ENCODE measurements around the gene SLX4IP.

The SLX4IP gene

DNA sequence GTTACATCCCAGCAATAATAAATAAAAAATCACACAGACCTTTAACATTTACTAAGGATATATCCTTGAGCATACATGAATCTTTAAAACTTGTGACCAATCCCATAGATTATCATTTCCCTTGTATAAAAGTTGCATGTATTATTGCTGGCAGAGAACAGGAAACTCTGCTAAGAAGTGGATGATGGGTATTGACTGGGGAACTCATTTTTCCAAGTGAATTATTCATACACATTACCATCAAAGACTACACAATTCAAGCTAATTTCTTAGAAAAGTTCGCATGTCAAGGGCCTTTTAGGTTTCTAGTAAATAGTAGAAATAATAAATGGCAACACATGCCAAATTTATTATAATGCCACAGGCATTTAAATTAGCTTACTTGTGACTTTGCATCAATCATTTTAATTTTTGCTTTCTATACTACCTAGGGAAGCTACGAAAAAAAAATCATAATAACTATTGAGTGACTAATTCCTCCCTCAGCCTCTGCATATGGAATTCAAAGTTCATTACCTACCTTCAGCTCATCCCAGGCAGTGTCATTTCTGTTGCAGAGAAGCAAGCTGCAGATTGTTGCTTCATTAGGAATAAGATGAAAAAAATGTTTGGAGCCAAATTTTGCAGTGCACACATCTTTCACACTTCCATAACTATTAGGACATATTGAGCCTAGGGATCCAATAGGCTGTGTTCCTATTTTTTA is 26.8 kb upstream of the SLX4IP start:
- TF ChIP-seq FOXP2 (optimal IDR thresholded peaks at IDR 0.05; ENCODE audit: borderline replicate concordance, extremely low read depth, extremely low read length, insufficient read depth) (no peak), TAF1 (IDR thresholded peaks at IDR 0.05; ENCODE audit: borderline replicate concordance, insufficient read depth, low read length) (no peak), SIN3A (IDR thresholded peaks at IDR 0.05; ENCODE audit: borderline replicate concordance, insufficient read depth, low read length) (no peak), POLR2AphosphoS5 (IDR thresholded peaks at IDR 0.05; ENCODE audit: low read depth, low read length) (no peak)
- TF ChIP-seq, protein P1, sequence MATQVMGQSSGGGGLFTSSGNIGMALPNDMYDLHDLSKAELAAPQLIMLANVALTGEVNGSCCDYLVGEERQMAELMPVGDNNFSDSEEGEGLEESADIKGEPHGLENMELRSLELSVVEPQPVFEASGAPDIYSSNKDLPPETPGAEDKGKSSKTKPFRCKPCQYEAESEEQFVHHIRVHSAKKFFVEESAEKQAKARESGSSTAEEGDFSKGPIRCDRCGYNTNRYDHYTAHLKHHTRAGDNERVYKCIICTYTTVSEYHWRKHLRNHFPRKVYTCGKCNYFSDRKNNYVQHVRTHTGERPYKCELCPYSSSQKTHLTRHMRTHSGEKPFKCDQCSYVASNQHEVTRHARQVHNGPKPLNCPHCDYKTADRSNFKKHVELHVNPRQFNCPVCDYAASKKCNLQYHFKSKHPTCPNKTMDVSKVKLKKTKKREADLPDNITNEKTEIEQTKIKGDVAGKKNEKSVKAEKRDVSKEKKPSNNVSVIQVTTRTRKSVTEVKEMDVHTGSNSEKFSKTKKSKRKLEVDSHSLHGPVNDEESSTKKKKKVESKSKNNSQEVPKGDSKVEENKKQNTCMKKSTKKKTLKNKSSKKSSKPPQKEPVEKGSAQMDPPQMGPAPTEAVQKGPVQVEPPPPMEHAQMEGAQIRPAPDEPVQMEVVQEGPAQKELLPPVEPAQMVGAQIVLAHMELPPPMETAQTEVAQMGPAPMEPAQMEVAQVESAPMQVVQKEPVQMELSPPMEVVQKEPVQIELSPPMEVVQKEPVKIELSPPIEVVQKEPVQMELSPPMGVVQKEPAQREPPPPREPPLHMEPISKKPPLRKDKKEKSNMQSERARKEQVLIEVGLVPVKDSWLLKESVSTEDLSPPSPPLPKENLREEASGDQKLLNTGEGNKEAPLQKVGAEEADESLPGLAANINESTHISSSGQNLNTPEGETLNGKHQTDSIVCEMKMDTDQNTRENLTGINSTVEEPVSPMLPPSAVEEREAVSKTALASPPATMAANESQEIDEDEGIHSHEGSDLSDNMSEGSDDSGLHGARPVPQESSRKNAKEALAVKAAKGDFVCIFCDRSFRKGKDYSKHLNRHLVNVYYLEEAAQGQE (IDR thresholded peaks at IDR 0.05; ENCODE audit: insufficient read depth in 1 of 2, low read depth in 2 of 2, low read length in 2 of 2): no peak

- TF ChIP-seq FOXP2 (optimal IDR thresholded peaks at IDR 0.05; ENCODE audit: borderline replicate concordance, extremely low read depth, extremely low read length, insufficient read depth) (no peak), TAF1 (IDR thresholded peaks at IDR 0.05; ENCODE audit: borderline replicate concordance, insufficient read depth, low read length) (no peak)
Observed at GRCh38 chr20:10411673-10412072, 23.4 kb upstream of the SLX4IP start.

DNA sequence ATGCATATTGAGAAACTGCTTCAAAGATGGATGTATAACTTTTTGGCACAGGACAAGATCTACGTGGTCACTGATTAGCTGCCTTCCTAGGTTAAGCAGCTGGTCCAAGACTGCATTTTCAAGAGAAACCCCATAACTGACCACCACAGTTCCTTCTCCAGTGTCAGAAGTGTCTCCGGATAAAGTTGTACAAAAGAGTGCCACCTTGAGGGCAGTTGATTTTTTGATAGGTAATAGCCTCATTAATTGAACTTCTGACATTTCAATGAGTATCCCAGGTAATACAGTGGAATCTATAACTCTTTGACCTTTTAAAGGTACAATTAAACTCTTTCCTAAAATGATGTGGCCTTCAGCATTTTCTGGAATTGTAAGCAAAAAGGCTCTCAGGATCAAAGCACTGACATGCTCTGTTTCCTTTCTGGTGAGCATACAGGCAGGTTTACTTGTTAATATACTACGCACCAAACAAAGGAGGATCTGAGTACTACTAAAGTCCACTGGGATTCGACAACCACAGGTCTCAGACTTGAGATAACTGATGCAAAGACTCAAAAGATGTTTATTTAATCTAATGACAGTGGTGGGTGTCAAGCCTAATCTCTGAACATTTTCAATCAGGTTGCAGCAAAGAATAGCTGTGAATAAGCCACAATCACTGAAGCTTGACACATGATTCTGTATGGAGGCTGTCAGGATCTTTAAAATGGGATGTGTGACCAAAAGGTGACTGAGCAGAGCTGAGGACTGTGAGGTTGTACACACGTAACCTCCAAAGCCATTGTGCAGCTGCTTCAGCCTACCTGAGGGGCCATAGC is 22.3 kb upstream of the SLX4IP start:
- TF ChIP-seq SIN3A (IDR thresholded peaks at IDR 0.05; ENCODE audit: borderline replicate concordance, insufficient read depth, low read length): no peak
- TF ChIP-seq, protein P1 (IDR thresholded peaks at IDR 0.05; ENCODE audit: insufficient read depth in 1 of 2, low read depth in 2 of 2, low read length in 2 of 2): no peak
- TF ChIP-seq POLR2AphosphoS5 (IDR thresholded peaks at IDR 0.05; ENCODE audit: low read depth, low read length): no peak
- TF ChIP-seq TAF1 (IDR thresholded peaks at IDR 0.05; ENCODE audit: borderline replicate concordance, insufficient read depth, low read length): no peak
- TF ChIP-seq FOXP2 (optimal IDR thresholded peaks at IDR 0.05; ENCODE audit: borderline replicate concordance, extremely low read depth, extremely low read length, insufficient read depth): no peak

GRCh38 chr20:10415013-10415650 is 20.0 kb upstream of the SLX4IP start:
- TF ChIP-seq FOXP2 (optimal IDR thresholded peaks at IDR 0.05; ENCODE audit: borderline replicate concordance, extremely low read depth, extremely low read length, insufficient read depth): no peak
- TF ChIP-seq, protein P1 (IDR thresholded peaks at IDR 0.05; ENCODE audit: insufficient read depth in 1 of 2, low read depth in 2 of 2, low read length in 2 of 2): no peak
- TF ChIP-seq SIN3A (IDR thresholded peaks at IDR 0.05; ENCODE audit: borderline replicate concordance, insufficient read depth, low read length): no peak
- no peak for TF ChIP-seq TAF1 (IDR thresholded peaks at IDR 0.05; ENCODE audit: borderline replicate concordance, insufficient read depth, low read length)
- TF ChIP-seq POLR2AphosphoS5 (IDR thresholded peaks at IDR 0.05; ENCODE audit: low read depth, low read length): no peak

DNA sequence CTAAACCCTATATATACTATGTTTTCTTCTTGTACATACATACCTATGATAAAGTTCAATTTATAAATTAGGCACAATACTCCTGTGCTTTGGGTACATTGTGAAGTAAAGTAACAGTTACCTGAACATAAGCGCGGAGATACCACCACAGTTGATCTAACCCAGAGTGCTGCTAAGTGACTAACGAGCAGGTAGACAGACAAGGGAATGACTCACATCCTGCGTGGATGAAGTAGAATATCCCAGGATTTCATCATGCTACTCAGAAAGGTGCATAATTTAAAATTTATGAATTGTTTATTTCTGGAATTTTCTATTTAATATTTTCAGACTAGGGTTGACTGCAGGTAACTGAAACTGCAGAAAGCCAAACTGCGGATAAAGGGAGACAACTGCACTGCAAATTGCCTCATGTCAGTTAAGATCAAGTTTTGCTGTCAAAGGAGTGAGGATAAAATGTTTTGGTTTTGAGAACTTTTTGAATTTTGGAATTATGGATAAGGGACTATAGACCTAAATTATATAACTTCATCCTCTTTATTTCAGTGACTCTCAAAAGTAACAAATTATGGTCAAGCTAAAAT is 15.5 kb upstream of the SLX4IP start:
- TF ChIP-seq SIN3A (IDR thresholded peaks at IDR 0.05; ENCODE audit: borderline replicate concordance, insufficient read depth, low read length): no peak
- TF ChIP-seq TAF1 (IDR thresholded peaks at IDR 0.05; ENCODE audit: borderline replicate concordance, insufficient read depth, low read length): no peak
- TF ChIP-seq FOXP2 (optimal IDR thresholded peaks at IDR 0.05; ENCODE audit: borderline replicate concordance, extremely low read depth, extremely low read length, insufficient read depth): no peak
- TF ChIP-seq POLR2AphosphoS5 (IDR thresholded peaks at IDR 0.05; ENCODE audit: low read depth, low read length): no peak
- TF ChIP-seq, protein P1 (IDR thresholded peaks at IDR 0.05; ENCODE audit: insufficient read depth in 1 of 2, low read depth in 2 of 2, low read length in 2 of 2): no peak

All from PFSK-1 (cell line).